Dedifferentiated amniotic fluid mesenchymal stem cell (primary cell): Measurements from ENCODE around the gene CTSE.
"Not testable (repeated sequence)": the region's sequence is repeated elsewhere in the genome, so short reads cannot be mapped to it uniquely, and the experiment has no call there.

Experiments used
- DNase-seq: peaks from one replicate; pipeline ENCODE4 v3.0.0-alpha.2; 2016; ENCODE audit errors: extremely low spot score

Gene CTSE

GRCh38 chr1:206014601-206015000 lies 9.1 kb downstream of the CTSE start:
- DNase-seq = no peak

- DNase-seq = no peak
These were observed 10.5 kb downstream of the CTSE start for GRCh38 chr1:206013026-206013795.

- DNase-seq = no peak
These were observed 11.4 kb downstream of the CTSE start for GRCh38 chr1:206012086-206012859.

GRCh38 chr1:206011057-206011456 lies 12.6 kb downstream of the CTSE start:
- DNase-seq = no peak

GRCh38 chr1:206010060-206010459 lies 13.6 kb downstream of the CTSE start:
- DNase-seq = no peak

GRCh38 chr1:206006946-206007345 lies 16.7 kb downstream of the CTSE start:
- DNase-seq = no peak

- DNase-seq = no peak
These were observed 17.9 kb downstream of the CTSE start for GRCh38 chr1:206005778-206006180.

- DNase-seq = no peak
These were observed 18.5 kb downstream of the CTSE start for GRCh38 chr1:206005234-206005633.

GRCh38 chr1:206004826-206005225 lies 18.9 kb downstream of the CTSE start:
- DNase-seq = no peak

- no peak for DNase-seq
These were observed 19.6 kb downstream of the CTSE start for GRCh38 chr1:206003854-206004800.

- peak; percentile 79 for DNase-seq
These were observed 20.6 kb downstream of the CTSE start, which contains the start of gene RAB7B for GRCh38 chr1:206002871-206003801. RAB7B (minus strand) TSS chr1:206003395; CDS start chr1:205994135, 9,260 bp downstream.

GRCh38 chr1:206002160-206002559 lies 21.5 kb downstream of the CTSE start:
- DNase-seq = no peak

GRCh38 chr1:206001476-206001888 lies 22.2 kb downstream of the CTSE start:
- peak; percentile 98 for DNase-seq

GRCh38 chr1:206000641-206001339 lies 22.9 kb downstream of the CTSE start:
- no peak for DNase-seq

GRCh38 chr1:205998457-205999241 lies 25.0 kb downstream of the CTSE start:
- DNase-seq = no peak

- not testable (repeated sequence) for DNase-seq
These were observed 27.1 kb downstream of the CTSE start for GRCh38 chr1:205996641-205997040.

GRCh38 chr1:205994346-205994745 lies 29.3 kb downstream of the CTSE start:
- DNase-seq = no peak

- no peak for DNase-seq
These were observed 30.6 kb downstream of the CTSE start for GRCh38 chr1:205993068-205993467.

GRCh38 chr1:205992218-205992882 lies 31.3 kb downstream of the CTSE start:
- DNase-seq = no peak
